ENCODE results near the gene PRR5L. TPM values are rescaled to one million over a fixed set of nuclear protein-coding genes. Genes with fewer than 3 reads are reported as not detected.

The PRR5L gene
- polyA plus RNA-seq, 3 donors from 2014 or later: 55.6 to 161 (median 82.4) TPM

DNA sequence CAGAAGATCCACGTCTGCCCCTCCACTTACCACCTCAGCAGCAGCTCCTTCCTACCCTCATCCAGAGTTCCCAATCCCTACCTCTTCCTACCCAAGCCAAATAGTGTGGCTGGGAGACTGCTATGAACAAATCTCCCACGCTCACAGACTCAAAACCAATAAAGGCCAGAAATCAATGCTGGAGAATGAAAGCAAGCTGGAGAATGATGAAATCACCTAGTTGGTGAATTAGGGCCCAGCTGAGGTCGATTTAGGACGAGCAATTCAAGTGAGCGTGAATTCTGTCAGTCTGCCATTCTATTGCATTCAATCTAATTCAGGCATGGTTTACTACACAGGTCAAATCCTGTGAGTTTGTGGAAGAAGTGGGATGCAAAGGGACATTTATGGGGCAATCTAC lies 29.3 kb upstream of the PRR5L start:
- no peaks in the 10 kb centered on the region for H3K9me3 Mint-ChIP-seq

DNA sequence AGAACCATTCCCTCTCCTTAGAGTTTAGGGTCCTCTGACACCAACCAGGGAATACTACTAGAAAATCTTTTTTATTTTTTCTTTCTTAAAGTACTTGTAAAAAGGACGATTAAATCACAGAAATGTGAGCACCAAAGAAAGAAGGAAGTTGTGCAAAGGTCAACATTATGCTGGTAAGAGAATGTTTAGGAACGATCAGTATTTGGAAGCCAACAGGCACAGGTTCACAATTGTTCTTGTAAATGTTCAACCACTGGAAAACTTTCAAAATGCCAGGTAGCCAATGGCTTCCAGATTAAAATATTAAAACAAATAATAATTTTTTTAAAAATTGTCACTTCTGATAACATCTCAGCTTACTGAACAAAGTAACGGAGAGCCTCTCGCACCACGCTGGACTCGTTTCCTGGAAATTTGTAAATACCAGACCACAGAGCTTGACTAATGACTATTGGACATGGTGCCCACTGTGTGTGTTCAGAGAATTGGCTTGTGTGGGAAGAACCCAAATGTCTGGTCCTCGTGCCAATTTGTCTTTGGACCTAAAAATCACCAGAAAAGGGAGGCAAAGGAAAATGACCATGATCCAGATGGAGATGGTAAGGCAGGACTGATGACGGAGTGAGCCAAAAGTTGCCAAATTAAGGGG lies 27.6 kb upstream of the PRR5L start:
- Mint-ChIP-seq H3K9me3 (no peaks in the 10 kb centered on the region), H3K36me3 (peaks cover 23 to 37% (median 29%) of the 10 kb centered on the region in 3 donors), H3K4me3 (no peak overlapping the region), H3K27me3 (ENCODE audit: low read depth in 3 of 3) (peaks cover 0 to 3% (median 2%) of the 10 kb centered on the region in 3 donors), H3K4me1 (no peaks in the 10 kb centered on the region), H3K27ac (no peak overlapping the region)
- no peak for DNase-seq

More for the DNA sequence above, 29.3 kb upstream of the PRR5L start:
- peaks cover 12 to 22% (median 15%) of the 10 kb centered on the region in 3 donors for H3K36me3 Mint-ChIP-seq
- no peak overlapping the region for H3K27ac Mint-ChIP-seq
- H3K27me3 Mint-ChIP-seq (ENCODE audit: low read depth in 3 of 3): peaks cover 3 to 5% (median 3%) of the 10 kb centered on the region in 3 donors
- H3K4me3 Mint-ChIP-seq: no peak overlapping the region
- H3K4me1 Mint-ChIP-seq: no peaks in the 10 kb centered on the region
- no peak for DNase-seq

DNA sequence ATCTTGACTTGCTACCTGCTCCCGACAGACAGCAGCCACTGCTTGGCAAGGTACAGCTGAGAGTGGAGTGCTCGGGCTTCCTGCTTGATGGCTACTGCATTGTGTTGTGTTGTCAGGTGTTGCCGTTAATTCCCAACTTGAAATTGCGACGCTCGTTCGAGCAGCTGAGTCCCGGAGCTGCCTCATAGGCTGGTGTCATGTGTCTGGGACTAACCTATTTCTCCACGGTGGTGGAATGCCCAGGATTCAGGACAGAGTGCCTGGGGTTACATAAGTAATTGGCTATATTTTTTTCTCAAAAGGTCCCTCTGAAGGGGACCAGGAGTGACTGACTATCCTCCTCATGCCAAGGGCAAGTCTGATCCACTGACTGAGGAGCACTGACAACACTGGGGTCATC lies 25.4 kb upstream of the PRR5L start:
- peaks cover 33 to 50% (median 36%) of the 10 kb centered on the region in 3 donors for H3K36me3 Mint-ChIP-seq
- no peak overlapping the region for H3K4me3 Mint-ChIP-seq
- no peak overlapping the region for H3K27ac Mint-ChIP-seq
- no peaks in the 10 kb centered on the region for H3K9me3 Mint-ChIP-seq
- no peak for DNase-seq
- peaks cover 0 to 3% (median 3%) of the 10 kb centered on the region in 3 donors for H3K27me3 Mint-ChIP-seq (ENCODE audit: low read depth in 3 of 3)
- no peaks in the 10 kb centered on the region for H3K4me1 Mint-ChIP-seq

DNA sequence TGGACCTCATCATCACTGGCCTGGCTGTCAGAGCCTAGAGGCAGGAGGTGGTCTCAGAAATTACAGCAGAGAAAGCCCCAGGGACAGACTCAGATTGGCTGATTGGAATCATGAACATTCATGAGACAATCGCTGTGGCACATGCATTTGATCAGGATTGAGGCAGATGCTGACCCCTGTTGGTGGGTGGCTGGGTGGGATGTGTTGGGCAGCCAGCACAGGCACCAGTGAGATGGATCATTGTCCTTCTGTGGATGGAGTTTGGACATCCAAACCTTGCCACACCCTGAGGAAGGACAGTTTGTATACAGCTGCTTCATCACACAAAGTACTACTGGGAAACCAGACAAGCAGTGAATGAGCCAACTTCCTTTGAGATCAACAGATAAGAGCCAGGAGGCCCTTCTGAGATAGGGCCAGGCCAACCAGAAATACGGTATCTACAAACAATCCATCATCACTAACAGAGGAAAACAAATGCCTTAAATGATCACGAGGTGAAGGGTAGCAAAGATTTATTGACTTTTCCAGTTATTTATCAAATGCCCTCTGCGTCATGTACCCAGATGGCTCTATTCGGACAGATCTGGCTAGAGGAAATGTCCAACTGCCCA lies 24.2 kb upstream of the PRR5L start:
- no peaks in the 10 kb centered on the region for H3K4me1 Mint-ChIP-seq
- no peak overlapping the region for H3K27ac Mint-ChIP-seq
- H3K36me3 Mint-ChIP-seq: peaks cover 36 to 52% (median 39%) of the 10 kb centered on the region in 3 donors
- no peaks in the 10 kb centered on the region for H3K9me3 Mint-ChIP-seq
- H3K27me3 Mint-ChIP-seq (ENCODE audit: low read depth in 3 of 3): peaks cover 0 to 3% (median 3%) of the 10 kb centered on the region in 3 donors
- H3K4me3 Mint-ChIP-seq: no peak overlapping the region
- no peak for DNase-seq

DNA sequence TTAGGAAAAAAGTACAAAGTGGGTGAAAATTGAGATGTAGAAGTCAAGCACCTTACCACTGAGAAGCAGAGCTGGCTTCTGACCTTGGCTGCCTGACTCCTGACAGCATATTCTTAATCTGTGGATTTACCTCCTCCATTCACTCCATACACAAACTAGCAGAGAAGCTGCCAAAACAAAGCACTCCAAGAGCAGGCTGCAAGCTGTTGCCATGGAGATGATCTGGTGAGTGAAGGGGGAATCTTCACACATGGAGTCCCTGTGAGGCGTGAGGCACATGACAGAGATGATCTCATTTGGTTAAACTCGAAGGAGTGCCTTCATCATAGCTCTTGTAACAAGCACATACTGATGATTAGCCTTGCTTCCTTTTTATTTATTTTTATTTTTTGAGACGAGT lies 23.0 kb upstream of the PRR5L start:
- Mint-ChIP-seq H3K4me1 (no peaks in the 10 kb centered on the region), H3K27me3 (ENCODE audit: low read depth in 3 of 3) (peaks cover 0 to 3% (median 3%) of the 10 kb centered on the region in 3 donors), H3K4me3 (no peak overlapping the region), H3K9me3 (no peaks in the 10 kb centered on the region), H3K36me3 (peaks cover 36 to 60% (median 42%) of the 10 kb centered on the region in 3 donors), H3K27ac (no peak overlapping the region)
- no peak for DNase-seq

DNA sequence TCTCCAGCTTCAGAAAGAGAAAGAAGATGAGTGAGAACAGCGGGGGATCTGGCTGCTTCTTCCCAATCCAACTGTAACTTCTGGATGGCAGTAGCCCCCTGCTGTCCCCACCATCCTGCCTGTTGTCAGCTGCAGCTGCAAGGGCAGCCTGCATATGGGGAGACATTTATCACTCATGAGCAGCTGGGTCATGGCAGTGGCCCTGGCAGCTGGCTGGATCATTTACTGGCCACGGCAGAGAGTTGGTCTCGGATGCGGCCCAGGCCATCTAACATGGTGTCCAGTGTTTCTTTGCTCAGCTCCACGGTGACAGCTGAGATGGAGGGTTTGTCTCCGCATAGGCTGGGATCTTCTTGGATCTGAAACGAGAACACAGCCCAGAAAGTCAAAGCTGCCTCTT lies 21.7 kb upstream of the PRR5L start:
- no peaks in the 10 kb centered on the region for H3K9me3 Mint-ChIP-seq
- no peak overlapping the region for H3K27ac Mint-ChIP-seq
- H3K4me3 Mint-ChIP-seq: no peak overlapping the region
- H3K36me3 Mint-ChIP-seq: peaks cover 36 to 64% (median 43%) of the 10 kb centered on the region in 3 donors
- H3K4me1 Mint-ChIP-seq: no peaks in the 10 kb centered on the region
- DNase-seq: no peak
- peaks cover 0 to 3% (median 3%) of the 10 kb centered on the region in 3 donors for H3K27me3 Mint-ChIP-seq (ENCODE audit: low read depth in 3 of 3)

DNA sequence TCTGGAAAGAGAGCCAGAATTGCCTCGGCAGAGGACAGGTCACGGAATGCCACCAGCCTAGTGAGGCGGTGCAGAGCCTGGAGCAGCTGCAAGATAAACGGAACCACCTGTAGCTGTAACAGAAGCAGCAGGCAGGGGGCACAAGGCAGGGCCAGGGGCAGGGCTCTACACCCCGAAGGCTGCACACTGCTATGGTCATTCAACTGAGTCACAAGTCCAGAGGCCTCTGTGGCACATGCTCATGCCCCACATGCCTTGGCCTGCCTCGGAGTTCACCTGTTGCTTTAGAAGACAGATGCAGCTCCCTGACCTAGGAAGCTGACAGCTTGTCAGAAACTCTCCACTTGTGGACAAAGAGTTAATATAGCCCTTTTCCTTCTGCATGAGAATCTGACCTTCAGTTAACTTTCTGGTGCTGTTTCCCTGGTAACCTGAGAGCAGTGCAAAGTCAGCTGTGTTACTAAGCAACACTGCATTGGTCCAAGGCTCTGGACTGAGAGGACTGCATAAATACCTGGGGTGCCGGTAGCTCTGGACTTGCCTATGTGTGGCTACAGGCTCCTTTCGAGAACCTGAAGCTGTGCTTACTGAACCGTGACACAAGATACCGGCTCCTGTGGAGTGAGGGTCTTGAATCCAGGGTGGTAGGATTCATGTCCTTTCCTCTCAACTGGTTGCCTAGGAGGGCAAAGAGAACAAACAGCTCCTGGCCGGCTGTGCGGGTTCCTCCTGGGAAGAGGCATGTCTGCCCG lies 17.4 kb upstream of the PRR5L start:
- Mint-ChIP-seq H3K4me3 (no peak overlapping the region), H3K36me3 (peaks cover 15 to 41% (median 32%) of the 10 kb centered on the region in 3 donors), H3K9me3 (peaks cover 0 to 4% (median 0%) of the 10 kb centered on the region in 6 donors), H3K27ac (no peak overlapping the region), H3K4me1 (peaks cover 0 to 1% of the 10 kb centered on the region in 2 donors), H3K27me3 (ENCODE audit: low read depth in 3 of 3) (peaks cover 0 to 1% (median 0%) of the 10 kb centered on the region in 3 donors)
- no peak for DNase-seq

DNA sequence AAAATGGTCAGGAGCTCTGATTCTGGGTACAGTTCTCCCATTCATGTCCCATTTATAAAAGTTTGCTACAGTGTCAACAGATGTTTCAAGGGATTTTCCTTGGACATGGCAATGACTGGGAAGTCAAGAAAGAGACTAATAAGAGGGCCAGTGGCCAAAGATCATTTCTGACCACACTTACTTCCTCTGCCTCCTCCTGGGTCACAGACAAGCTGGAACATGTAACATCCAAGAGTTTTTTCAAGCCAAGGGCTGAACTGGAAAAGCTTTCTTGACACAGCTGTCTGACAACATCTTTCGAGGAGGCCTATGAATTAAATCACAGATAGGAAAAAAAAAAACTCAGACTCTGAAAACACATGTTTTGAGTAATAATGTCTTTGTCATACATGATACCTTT lies 15.6 kb upstream of the PRR5L start:
- Mint-ChIP-seq H3K36me3 (peaks cover 10 to 30% (median 25%) of the 10 kb centered on the region in 3 donors), H3K4me3 (no peak overlapping the region), H3K27me3 (ENCODE audit: low read depth in 3 of 3) (peaks cover 0 to 1% (median 0%) of the 10 kb centered on the region in 3 donors), H3K4me1 (peaks cover 4 to 10% of the 10 kb centered on the region in 2 donors), H3K9me3 (peaks cover 0 to 4% (median 0%) of the 10 kb centered on the region in 6 donors), H3K27ac (no peak overlapping the region)
- no peak for DNase-seq

DNA sequence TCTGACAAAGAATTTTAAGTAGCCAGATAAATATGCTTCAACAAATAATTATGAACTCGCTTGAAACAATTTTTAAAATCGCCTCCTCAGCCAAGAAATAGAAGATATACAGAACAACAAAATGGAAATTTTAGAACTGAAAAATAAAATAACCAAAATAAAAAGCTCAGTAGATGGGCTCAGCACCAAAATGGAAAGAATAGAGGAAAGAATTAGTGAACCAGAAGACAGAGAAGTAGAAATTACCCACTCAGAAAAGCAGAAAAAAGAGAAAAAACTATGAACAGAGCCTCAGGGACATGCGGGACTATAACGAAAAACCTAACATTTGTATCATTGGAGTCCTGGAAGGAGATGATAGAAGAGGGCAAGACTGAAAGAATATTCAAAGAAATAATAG lies 14.2 kb upstream of the PRR5L start:
- Mint-ChIP-seq H3K4me1 (peaks cover 4 to 10% of the 10 kb centered on the region in 2 donors), H3K27me3 (ENCODE audit: low read depth in 3 of 3) (peaks cover 0 to 1% (median 0%) of the 10 kb centered on the region in 3 donors), H3K27ac (no peak overlapping the region), H3K4me3 (no peak overlapping the region), H3K9me3 (peaks cover 0 to 4% (median 0%) of the 10 kb centered on the region in 6 donors), H3K36me3 (peaks cover 10 to 28% (median 17%) of the 10 kb centered on the region in 3 donors)
- no peak for DNase-seq

DNA sequence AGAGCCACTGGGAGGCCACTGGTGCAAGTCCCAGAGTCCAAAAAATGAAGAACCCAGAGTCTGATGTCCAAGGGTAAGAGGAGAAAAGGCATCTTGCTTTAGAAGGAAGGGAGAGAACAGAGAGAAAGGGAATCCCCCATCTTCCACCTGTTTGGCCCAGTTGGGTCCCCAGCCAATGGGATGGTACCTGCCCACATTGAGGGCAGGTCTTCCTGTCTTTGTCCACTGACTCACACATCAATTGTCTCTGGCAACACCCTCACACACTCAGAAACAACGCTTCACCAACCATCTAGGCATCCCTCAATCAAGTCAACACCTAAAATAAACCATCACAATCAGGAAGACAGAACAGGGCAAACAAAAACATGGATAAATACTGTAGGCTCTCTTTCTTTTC lies 13.2 kb upstream of the PRR5L start:
- peaks cover 0 to 4% (median 0%) of the 10 kb centered on the region in 6 donors for H3K9me3 Mint-ChIP-seq
- H3K27ac Mint-ChIP-seq: no peak overlapping the region
- no peak for DNase-seq
- H3K36me3 Mint-ChIP-seq: peaks cover 10 to 20% (median 15%) of the 10 kb centered on the region in 3 donors
- H3K4me1 Mint-ChIP-seq: peaks cover 7 to 17% of the 10 kb centered on the region in 2 donors
- no peak overlapping the region for H3K4me3 Mint-ChIP-seq
- peaks cover 0 to 1% (median 0%) of the 10 kb centered on the region in 3 donors for H3K27me3 Mint-ChIP-seq (ENCODE audit: low read depth in 3 of 3)

DNA sequence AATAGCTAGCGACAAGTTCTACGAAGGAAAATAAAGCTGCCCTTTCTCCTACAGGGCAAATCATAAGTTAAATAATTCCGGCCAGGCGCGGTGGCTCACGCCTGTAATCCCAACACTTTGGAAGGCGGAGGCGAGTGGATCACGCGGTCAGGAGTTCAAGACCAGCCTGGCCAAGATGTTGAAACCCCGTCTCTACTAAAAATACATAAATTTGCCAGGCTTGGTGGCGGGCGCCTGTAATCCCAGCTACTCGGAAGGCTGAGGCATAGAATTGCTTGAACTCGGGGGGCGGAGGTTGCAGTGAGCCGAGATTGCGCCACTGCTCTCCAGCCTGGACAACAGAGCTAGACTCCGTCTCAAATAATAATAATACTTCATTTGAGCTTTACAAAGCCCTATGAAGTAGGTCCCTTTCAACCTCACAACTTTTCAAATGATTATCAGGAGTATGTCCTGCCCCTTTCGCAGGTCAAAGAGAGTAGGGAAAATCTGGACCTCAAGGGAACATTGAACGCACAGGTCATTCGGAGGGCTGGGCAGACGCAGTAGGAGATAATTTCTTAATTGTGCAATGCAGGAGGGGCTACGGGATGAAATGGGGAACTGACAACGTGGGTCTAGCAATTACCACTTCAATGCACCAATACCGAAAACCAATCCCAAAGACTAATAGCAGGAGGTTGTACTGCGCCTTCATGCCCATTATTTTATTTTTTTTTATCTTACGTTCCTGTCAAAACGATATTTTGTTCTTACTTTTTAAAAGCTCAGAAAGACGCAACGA lies 7.5 kb upstream of the PRR5L start:
- Mint-ChIP-seq H3K4me1 (peaks cover 27 to 43% of the 10 kb centered on the region in 2 donors), H3K36me3 (no peaks in the 10 kb centered on the region), H3K27me3 (ENCODE audit: low read depth in 3 of 3) (peaks cover 2 to 5% (median 5%) of the 10 kb centered on the region in 3 donors), H3K4me3 (peak overlapping the region; percentile 89 to 98 (median 92)), H3K27ac (peak overlapping the region; percentile 80 to 92 (median 87)), H3K9me3 (no peaks in the 10 kb centered on the region)
- peak in 1 of 3 donors; percentile 7 for DNase-seq

DNA sequence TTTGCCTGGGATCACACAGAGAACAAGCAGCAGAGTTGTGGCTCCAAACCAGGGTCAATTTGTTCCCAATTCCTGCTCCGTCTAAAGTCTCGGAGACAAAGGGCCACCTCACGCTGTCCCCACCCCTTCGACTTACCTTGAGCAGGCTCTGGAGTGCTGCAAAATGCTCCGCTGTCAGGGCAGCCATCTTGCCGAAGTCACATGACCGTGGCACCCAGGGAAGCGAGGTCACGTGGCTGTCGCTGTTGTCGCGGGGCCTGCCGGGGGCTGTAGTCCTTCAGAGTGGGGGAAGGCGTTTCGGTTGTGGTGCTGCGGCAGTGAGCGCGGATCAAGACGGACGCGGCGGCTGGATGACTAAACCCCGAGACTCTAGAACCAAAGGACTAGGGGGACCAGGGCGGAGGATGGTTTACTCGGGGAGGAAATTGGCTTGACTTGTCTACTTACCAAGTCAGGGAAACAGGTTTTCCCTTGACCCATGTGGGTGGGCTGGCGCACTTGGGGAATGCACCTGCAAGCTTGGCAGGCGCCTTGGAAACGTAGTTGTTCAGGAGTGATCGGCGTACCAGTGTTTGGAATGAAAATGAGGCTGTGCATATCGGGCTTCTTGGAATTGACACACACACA lies 6.7 kb upstream of the PRR5L start, which contains the start of gene COMMD9:
Gene COMMD9, minus strand, starts transcription at position 199 of the 627 bp plus-strand sequence. Its CDS starts 12 bp downstream, at position 187.
- H3K27ac Mint-ChIP-seq: peak within 1 kb of the TSS; percentile 80 to 92 (median 87)
- no peaks in the 10 kb centered on the region for H3K36me3 Mint-ChIP-seq
- DNase-seq: peak; percentile 84 to 88 (median 88)
- peak within 1 kb of the TSS; percentile 89 to 98 (median 92) for H3K4me3 Mint-ChIP-seq
- H3K27me3 Mint-ChIP-seq (ENCODE audit: low read depth in 3 of 3): peaks cover 2 to 5% (median 5%) of the 10 kb centered on the region in 3 donors
- H3K4me1 Mint-ChIP-seq: peaks cover 27 to 43% of the 10 kb centered on the region in 2 donors
- no peaks in the 10 kb centered on the region for H3K9me3 Mint-ChIP-seq

All from immature natural killer cell (primary cell).